Liver (tissue), 9 donors: Measurements from ENCODE around the gene CHMP4A. TPM values are rescaled to one million over a fixed set of nuclear protein-coding genes. Genes with fewer than 3 reads are reported as not detected.

Source experiments
- DNase-seq: peaks from one replicate; pipeline ENCODE4 v3.0.0-alpha.2; 2017; ENCODE audit warnings: low spot score
- H3K27ac ChIP-seq, 2 donors: one replicate each; pipeline ENCODE4 v1.7.0; 2013; ENCODE audit warnings: inconsistent platforms in 2 of 2, low read length in 2 of 2, control low read depth in 1 of 2, low read depth in 1 of 2, mild to moderate bottlenecking in 1 of 2
- H3K27me3 ChIP-seq, 4 donors: one replicate each; pipeline versions ENCODE4 v1.6.1 to v1.7.0; 2013; ENCODE audit warnings: low read length in 3 of 4, inconsistent platforms in 1 of 4, mild to moderate bottlenecking in 1 of 4, moderate library complexity in 1 of 4; ENCODE audit not compliant: control insufficient read depth in 4 of 4, insufficient read depth in 4 of 4
- H3K36me3 ChIP-seq, 4 donors: one replicate each; pipeline versions ENCODE4 v1.6.1 to v1.7.0; 2013; ENCODE audit warnings: low read length in 3 of 4, mild to moderate bottlenecking in 3 of 4, low read depth in 1 of 4, moderate library complexity in 1 of 4; ENCODE audit not compliant: control insufficient read depth in 4 of 4, insufficient read depth in 3 of 4
- H3K4me1 ChIP-seq, 4 donors: one replicate each; pipeline versions ENCODE4 v1.6.1 to v1.7.0; 2013; ENCODE audit warnings: low read length in 3 of 4, mild to moderate bottlenecking in 3 of 4, moderate library complexity in 1 of 4; ENCODE audit not compliant: control insufficient read depth in 4 of 4, insufficient read depth in 4 of 4
- H3K4me3 ChIP-seq, 3 donors: one replicate each; pipeline versions ENCODE4 v1.6.1 to v1.7.0; 2013; ENCODE audit warnings: low read length in 3 of 3, control low read depth in 1 of 3, low read depth in 1 of 3, mild to moderate bottlenecking in 1 of 3
- H3K9ac ChIP-seq, 2 donors: one replicate each; pipeline ENCODE4 v1.7.0; 2013; ENCODE audit warnings: low read length in 2 of 2, mild to moderate bottlenecking in 2 of 2, moderate library complexity in 2 of 2, control low read depth in 1 of 2, low read depth in 1 of 2
- H3K9me3 ChIP-seq, 4 donors: one replicate each; pipeline versions ENCODE4 v1.6.1 to v1.7.0; 2013; ENCODE audit warnings: low read length in 3 of 4; ENCODE audit not compliant: control insufficient read depth in 4 of 4
- FOXA1 ChIP-seq: IDR thresholded peaks from 2 replicates; pipeline ENCODE4 v1.6.1; 2016; ENCODE audit warnings: antibody characterized with exemption
- FOXA2 ChIP-seq: IDR thresholded peaks from 2 replicates; pipeline ENCODE4 v1.6.1; 2016; ENCODE audit warnings: antibody characterized with exemption
- GABPA ChIP-seq, 2 donors: IDR thresholded peaks in 1 of 2; conservative IDR thresholded peaks in 1 of 2; 2 replicates each; pipeline ENCODE4 v1.6.1; 2016; ENCODE audit warnings: antibody characterized with exemption in 2 of 2, mild to moderate bottlenecking in 1 of 2, moderate library complexity in 1 of 2
- HNF4A ChIP-seq, 2 donors: conservative IDR thresholded peaks; 2 replicates each; pipeline ENCODE4 v1.6.1; 2016; ENCODE audit warnings: antibody characterized with exemption in 2 of 2, mild to moderate bottlenecking in 2 of 2
- HNF4G ChIP-seq: IDR thresholded peaks from 2 replicates; pipeline ENCODE4 v1.6.1; 2016; ENCODE audit warnings: antibody characterized with exemption
- NR2F2 ChIP-seq: IDR thresholded peaks from 2 replicates; pipeline ENCODE4 v1.6.1; 2016; ENCODE audit warnings: antibody characterized with exemption
- RXRA ChIP-seq, 2 donors: IDR thresholded peaks; 2 replicates each; pipeline ENCODE4 v1.6.1; 2017 to 2018; ENCODE audit warnings: antibody characterized with exemption in 2 of 2, mild to moderate bottlenecking in 1 of 2
- TAF1 ChIP-seq: conservative IDR thresholded peaks from 2 replicates; pipeline ENCODE4 v1.6.1; 2016; ENCODE audit warnings: antibody characterized with exemption, mild to moderate bottlenecking
- YY1 ChIP-seq: IDR thresholded peaks from 2 replicates; pipeline ENCODE4 v1.6.1; 2016; ENCODE audit warnings: antibody characterized with exemption, mild to moderate bottlenecking
- WGBS: extraction: QIAGEN DNeasy Blood & Tissue Kit; methylation state at CpG from one replicate; pipeline ENCODE4 v1.1.7; 2013; 5-methylcytosine and 5-hydroxymethylcytosine counted together
- polyA plus RNA-seq, 2 donors: library from polyadenylated mRNA; stranded (reverse) in 1 of 2; unstranded in 1 of 2; fragments of 200-250 nt in 1 of 2; fragments of >200 nt in 1 of 2; fragmentation: Nextera tagmentation in 1 of 2; extraction: Ambion mirVana in 1 of 2; gene quantifications; one replicate each; pipeline versions ENCODE4 v1.2.1 to v1.2.3, GENCODE V29; 2013 to 2015
- total RNA-seq, 2 donors: library from RNA; depleted of rRNA; stranded (reverse); fragments of >200 nt; gene quantifications; one replicate each; pipeline ENCODE4 v1.2.3, GENCODE V29; 2014
- TF ChIP-seq, protein P1 (sequence below): IDR thresholded peaks from 2 replicates; pipeline ENCODE4 v1.6.1; 2016; ENCODE audit warnings: antibody characterized with exemption
- TF ChIP-seq, protein P2 (sequence below): fragments of 150-350 bp; IDR thresholded peaks from 2 replicates; pipeline ENCODE4 v1.5.1; 2017; ENCODE audit warnings: improper control_type of control experiment, low read depth, low read length; ENCODE audit not compliant: missing input control
- TF ChIP-seq, protein P3 (sequence below): IDR thresholded peaks from 2 replicates; pipeline ENCODE4 v1.6.1; 2016; ENCODE audit warnings: antibody characterized with exemption, mild to moderate bottlenecking
- TF ChIP-seq, protein P4 (sequence below): IDR thresholded peaks from 2 replicates; pipeline ENCODE4 v1.6.1; 2016; ENCODE audit warnings: antibody characterized with exemption
- donor health status: healthy.
- donor health status: healthy.
- donor health status: healthy.
- donor health status: healthy.
- donor health status: healthy.

Gene CHMP4A
- total and polyA plus RNA-seq, 4 donors, result 14.6 to 38.7 (median 28.0) TPM

DNA sequence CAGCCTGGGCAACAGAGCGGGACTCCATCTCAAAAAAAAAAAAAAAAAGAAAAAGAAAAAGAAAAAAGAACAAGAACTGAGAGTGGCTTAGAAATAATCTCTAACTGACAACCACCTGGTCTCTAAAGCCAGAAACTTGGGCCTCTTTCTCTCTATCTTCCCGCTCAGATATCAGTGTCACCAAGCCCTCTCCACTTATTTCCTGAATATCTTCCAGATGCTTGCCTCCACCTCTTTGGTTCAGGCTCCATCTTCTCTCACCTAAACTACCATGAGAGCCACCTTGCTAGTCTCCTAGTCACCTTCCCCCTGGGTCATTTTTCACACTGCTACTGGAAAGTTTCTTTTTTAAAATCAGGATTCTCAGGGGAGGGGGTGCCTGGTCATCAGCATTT is 16.2 kb downstream of the CHMP4A start:
- TF ChIP-seq, protein P1, sequence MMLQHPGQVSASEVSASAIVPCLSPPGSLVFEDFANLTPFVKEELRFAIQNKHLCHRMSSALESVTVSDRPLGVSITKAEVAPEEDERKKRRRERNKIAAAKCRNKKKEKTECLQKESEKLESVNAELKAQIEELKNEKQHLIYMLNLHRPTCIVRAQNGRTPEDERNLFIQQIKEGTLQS, result no peak
- TF ChIP-seq, protein P2, sequence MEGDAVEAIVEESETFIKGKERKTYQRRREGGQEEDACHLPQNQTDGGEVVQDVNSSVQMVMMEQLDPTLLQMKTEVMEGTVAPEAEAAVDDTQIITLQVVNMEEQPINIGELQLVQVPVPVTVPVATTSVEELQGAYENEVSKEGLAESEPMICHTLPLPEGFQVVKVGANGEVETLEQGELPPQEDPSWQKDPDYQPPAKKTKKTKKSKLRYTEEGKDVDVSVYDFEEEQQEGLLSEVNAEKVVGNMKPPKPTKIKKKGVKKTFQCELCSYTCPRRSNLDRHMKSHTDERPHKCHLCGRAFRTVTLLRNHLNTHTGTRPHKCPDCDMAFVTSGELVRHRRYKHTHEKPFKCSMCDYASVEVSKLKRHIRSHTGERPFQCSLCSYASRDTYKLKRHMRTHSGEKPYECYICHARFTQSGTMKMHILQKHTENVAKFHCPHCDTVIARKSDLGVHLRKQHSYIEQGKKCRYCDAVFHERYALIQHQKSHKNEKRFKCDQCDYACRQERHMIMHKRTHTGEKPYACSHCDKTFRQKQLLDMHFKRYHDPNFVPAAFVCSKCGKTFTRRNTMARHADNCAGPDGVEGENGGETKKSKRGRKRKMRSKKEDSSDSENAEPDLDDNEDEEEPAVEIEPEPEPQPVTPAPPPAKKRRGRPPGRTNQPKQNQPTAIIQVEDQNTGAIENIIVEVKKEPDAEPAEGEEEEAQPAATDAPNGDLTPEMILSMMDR, result no peak
- no peak for TF ChIP-seq RXRA (IDR thresholded peaks at IDR 0.05)
- Histone ChIP-seq H3K27ac (no peak overlapping the region), H3K27me3 (no peaks in the 10 kb centered on the region), H3K4me1 (peaks cover 0 to 29% (median 23%) of the 10 kb centered on the region in 4 donors), H3K36me3 (peaks cover 2 to 11% (median 9%) of the 10 kb centered on the region in 4 donors), H3K9me3 (no peaks in the 10 kb centered on the region), H3K9ac (no peak overlapping the region), H3K4me3 (no peak overlapping the region)
- DNase-seq, result no peak
- 93% methylated on average over 2 of the region's 2 CpGs for WGBS

DNA sequence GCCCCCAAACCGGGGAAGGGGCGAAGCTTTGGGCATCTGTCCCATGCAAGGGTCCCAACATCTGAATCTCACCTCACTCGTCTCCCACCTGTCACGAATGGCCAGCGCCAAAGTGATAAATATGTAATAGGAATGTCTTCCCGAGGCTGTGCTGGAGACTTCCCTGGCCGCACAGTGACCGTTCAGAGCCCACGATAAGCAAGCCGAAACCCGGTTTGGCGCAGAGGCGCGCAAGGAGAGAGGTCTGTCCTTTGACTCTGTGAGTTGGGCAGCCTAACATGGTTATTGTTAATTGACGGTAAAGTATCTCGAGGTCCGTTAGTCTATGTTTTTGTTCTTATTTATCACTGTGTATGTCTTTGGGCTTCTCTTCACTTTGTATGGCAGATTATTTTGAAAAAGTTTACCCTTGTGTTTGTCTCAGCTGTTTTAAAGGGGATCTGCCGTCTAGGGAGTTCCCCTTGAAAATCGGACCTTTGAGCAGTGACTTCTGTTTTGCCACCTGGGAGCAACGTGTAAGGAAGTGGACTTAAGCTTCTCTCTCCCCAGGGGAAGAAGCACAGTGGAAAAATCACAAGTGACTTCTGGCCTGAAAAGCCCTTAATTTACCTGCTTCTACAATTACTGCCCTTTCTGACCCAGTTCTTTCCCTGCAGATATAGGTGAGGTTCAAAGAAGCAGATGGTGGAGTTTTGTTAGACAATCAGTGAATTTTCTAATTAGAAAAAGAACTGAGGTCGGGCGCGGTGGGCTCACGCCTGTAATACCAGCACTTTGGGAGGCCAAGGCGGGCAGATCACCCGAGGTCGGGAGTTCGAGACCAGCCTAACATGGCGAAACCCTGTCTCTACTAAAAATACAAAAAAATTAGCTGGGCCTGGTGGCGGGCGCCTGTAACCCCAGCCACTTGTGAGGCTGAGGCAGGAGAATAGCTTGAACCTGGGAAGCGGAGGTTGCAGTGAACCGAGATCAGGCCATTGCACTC is 16.9 kb downstream of the CHMP4A start:
- no peaks in the 10 kb centered on the region for H3K27me3 ChIP-seq
- peak overlapping the region; percentile 79 to 94 (median 93) for H3K4me3 ChIP-seq
- WGBS, result 34% methylated on average over 33 of the region's 33 CpGs
- DNase-seq, result peak; percentile 41
- peak overlapping the region; percentile 76 to 97 for H3K9ac ChIP-seq
- H3K4me1 ChIP-seq, result peaks cover 0 to 29% (median 23%) of the 10 kb centered on the region in 4 donors
- H3K9me3 ChIP-seq, result no peaks in the 10 kb centered on the region
- peaks cover 4 to 12% (median 9%) of the 10 kb centered on the region in 4 donors for H3K36me3 ChIP-seq
- no peak for TF ChIP-seq RXRA (IDR thresholded peaks at IDR 0.05)
- TF ChIP-seq HNF4A (conservative IDR thresholded peaks at IDR 0.05), result peak; percentile 22 to 44
- H3K27ac ChIP-seq, result peak overlapping the region; percentile 99

DNA sequence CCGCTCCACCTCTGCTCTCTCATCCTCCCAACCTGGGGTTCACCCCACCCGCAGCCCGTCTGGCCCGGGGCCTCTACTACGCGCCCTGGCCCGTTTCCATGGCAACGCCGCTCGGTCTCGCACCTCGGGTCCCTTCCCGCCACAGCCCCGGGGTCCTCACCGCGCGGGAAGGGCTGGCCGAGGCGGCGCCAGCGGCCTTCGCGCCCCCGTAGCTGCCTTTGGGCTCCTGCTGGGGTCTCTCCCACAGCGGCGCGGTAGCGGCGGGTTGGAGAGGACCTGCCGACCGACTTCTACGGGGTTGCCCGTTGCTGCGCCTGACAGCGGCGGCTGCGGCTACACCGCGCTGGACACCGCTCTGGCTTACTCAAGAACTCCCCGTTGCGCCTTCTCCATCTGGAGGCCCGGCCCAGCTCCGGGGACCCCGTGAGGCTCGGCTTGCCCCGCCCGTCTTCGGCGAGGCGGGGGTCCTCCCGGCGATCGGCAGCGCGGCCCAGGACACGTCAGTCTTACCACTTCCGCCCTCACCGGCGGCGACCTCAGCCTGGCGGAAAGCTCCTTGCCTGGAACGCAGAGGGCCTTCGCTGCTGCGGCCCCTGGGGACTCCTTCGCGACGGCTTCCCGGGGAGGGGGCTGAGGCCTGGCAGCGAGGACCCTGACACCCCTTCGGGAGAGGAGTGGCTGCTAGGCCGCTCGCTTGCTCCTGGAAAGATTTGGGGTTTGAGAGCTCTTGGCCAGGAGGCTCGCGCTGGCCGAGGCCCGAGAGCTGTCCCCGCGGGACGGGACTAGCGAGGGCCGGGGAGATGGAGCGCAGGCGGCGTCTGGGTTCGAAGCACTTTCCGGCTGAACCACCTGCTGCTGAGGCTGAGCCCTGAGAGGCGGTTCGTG is 17.9 kb downstream of the CHMP4A start, which contains the start of gene TM9SF1:
Gene TM9SF1, minus strand, starts transcription at position 256 of the 885 bp plus-strand sequence. CDS start 422 bp downstream, outside the sequence.
- no peaks in the 10 kb centered on the region for H3K27me3 ChIP-seq
- under 1% methylated on average over 89 of the region's 89 CpGs for WGBS
- DNase-seq, result peak; percentile 86
- H3K9ac ChIP-seq, result peak within 1 kb of the TSS; percentile 76 to 97
- H3K27ac ChIP-seq, result peak within 1 kb of the TSS; percentile 99
- H3K9me3 ChIP-seq, result no peaks in the 10 kb centered on the region
- peaks cover 4 to 13% (median 9%) of the 10 kb centered on the region in 4 donors for H3K36me3 ChIP-seq
- H3K4me1 ChIP-seq, result peaks cover 0 to 29% (median 23%) of the 10 kb centered on the region in 4 donors
- TF ChIP-seq, protein P2, result no peak
- TF ChIP-seq, protein P3, sequence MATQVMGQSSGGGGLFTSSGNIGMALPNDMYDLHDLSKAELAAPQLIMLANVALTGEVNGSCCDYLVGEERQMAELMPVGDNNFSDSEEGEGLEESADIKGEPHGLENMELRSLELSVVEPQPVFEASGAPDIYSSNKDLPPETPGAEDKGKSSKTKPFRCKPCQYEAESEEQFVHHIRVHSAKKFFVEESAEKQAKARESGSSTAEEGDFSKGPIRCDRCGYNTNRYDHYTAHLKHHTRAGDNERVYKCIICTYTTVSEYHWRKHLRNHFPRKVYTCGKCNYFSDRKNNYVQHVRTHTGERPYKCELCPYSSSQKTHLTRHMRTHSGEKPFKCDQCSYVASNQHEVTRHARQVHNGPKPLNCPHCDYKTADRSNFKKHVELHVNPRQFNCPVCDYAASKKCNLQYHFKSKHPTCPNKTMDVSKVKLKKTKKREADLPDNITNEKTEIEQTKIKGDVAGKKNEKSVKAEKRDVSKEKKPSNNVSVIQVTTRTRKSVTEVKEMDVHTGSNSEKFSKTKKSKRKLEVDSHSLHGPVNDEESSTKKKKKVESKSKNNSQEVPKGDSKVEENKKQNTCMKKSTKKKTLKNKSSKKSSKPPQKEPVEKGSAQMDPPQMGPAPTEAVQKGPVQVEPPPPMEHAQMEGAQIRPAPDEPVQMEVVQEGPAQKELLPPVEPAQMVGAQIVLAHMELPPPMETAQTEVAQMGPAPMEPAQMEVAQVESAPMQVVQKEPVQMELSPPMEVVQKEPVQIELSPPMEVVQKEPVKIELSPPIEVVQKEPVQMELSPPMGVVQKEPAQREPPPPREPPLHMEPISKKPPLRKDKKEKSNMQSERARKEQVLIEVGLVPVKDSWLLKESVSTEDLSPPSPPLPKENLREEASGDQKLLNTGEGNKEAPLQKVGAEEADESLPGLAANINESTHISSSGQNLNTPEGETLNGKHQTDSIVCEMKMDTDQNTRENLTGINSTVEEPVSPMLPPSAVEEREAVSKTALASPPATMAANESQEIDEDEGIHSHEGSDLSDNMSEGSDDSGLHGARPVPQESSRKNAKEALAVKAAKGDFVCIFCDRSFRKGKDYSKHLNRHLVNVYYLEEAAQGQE, result peak; percentile 42
- TF ChIP-seq NR2F2 (no peak), FOXA2 (no peak), FOXA1 (no peak), TAF1 (no peak), HNF4G (no peak), RXRA (IDR thresholded peaks at IDR 0.05) (no peak), YY1 (peak; percentile 70), GABPA (IDR thresholded peaks at IDR 0.05 in 1 of 2, conservative IDR thresholded peaks at IDR 0.05 in 1 of 2) (peak in 1 of 2 donors; percentile 82)
- TF ChIP-seq, protein P4, sequence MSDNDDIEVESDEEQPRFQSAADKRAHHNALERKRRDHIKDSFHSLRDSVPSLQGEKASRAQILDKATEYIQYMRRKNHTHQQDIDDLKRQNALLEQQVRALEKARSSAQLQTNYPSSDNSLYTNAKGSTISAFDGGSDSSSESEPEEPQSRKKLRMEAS, result no peak
- TF ChIP-seq, protein P1, result no peak
- H3K4me3 ChIP-seq, result peak within 1 kb of the TSS; percentile 79 to 94 (median 93)
